Measurements from ENCODE around the gene CRISPLD2.

The CRISPLD2 gene

DNA sequence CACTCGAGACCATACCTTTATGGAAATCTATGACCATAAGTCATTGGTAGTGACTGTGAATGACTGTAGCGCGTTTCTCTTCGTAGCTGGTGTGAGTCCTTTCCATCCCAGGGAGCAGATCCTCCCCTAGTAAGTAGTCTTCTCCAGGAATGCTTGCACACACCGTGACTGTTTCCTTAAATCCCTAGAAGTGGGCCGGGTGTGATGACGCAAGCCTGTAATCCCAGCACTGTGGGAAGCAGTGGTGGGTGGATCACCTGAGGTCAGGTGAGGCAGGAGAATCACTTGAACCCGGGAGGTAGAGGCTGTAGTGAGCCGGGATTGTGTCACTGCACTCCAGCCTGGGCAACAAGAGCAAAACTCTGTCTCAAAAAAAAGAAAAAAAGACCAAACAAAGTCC is 70.6 kb downstream of the CRISPLD2 start:
- Mint-ChIP-seq H3K4me3 (no peak overlapping the region), H3K9me3 (no peaks in the 10 kb centered on the region), H3K36me3 (ENCODE audit: low read depth) (peaks cover 6% of the 10 kb centered on the region), H3K27me3 (peaks cover 2% of the 10 kb centered on the region), H3K4me1 (ENCODE audit: low read depth) (peaks cover 35% of the 10 kb centered on the region), H3K27ac (no peak overlapping the region)
- intact Hi-C loops (cut with micrococcal nuclease): no loop called here

DNA sequence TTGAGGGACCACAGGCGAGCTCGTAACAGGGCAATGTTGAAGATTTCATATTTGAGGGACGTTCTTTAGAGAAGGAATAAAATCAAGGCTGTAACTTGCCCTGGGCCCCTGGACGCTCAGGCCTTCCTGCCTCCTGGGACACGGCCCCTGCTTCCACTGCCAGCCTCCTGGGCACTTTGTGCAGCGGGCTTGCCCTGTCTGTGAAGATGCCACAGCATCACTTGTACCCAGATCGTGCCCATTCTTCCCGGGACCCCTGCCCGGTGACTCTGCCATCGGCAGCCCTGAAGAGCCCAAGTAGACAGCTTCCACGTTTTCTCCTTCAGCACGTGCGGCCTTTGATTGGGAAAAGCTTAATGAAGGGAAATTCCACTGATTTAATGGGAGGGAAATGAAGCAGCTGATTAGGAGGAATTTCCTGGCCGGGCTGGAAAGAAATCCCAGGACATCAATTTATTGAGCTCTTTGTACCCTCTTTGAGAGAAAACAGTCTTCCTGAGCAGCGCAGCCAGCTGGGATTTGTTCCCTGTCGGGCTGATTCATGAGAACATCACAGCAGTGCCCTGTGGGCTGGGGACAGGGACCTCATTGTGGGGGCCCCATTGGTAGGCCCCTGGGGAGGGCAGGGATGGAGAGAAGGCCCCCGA is 71.5 kb downstream of the CRISPLD2 start:
- Mint-ChIP-seq H3K36me3 (ENCODE audit: low read depth) (peaks cover 6% of the 10 kb centered on the region), H3K9me3 (no peaks in the 10 kb centered on the region), H3K27me3 (peaks cover 1% of the 10 kb centered on the region), H3K4me1 (ENCODE audit: low read depth) (peaks cover 37% of the 10 kb centered on the region), H3K4me3 (no peak overlapping the region), H3K27ac (no peak overlapping the region)
- intact Hi-C loops (cut with micrococcal nuclease): no loop called here

DNA sequence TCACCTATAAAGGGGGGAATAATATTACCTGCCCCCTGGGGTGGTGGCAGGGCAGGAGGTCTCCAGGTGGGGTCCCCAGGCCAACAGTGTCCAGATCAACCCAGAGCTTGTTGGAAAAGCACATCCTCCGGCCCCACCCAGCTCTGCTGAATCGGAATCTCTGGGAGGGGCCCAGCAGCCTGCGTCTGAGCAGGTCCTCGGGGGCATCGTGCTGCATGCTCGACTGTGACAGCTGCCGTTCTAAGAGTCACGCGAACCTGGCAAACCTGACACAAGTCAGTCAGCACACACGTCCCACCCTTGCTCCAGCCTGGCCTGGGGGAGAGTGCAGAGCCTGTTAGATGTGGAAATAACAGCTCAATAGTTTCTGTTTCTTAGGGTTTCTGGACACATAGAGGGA is 72.3 kb downstream of the CRISPLD2 start:
- Mint-ChIP-seq H3K27ac (no peak overlapping the region), H3K9me3 (no peaks in the 10 kb centered on the region), H3K4me3 (no peak overlapping the region), H3K27me3 (no peaks in the 10 kb centered on the region), H3K4me1 (ENCODE audit: low read depth) (peaks cover 39% of the 10 kb centered on the region), H3K36me3 (ENCODE audit: low read depth) (peaks cover 6% of the 10 kb centered on the region)
- intact Hi-C loops (cut with micrococcal nuclease): no loop called here

DNA sequence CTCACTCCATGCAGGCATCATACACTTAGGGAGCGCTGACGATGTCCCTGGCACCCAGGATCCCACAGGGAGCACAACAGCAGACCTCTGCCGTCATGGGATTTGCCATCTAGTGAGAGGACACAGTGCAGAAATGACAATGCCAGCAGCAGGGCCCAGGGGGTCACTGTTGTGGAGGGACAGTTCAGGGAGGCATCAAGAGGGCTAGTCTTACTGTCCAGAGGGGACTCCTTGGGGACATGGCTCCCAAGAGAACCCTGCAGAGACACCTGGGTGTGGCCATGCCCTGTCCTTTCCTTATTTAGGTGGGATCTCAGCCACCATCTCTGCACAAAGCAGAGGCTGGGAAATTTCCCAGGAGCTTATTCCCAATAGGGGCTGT is 73.7 kb downstream of the CRISPLD2 start:
- Mint-ChIP-seq H3K9me3 (peaks cover 4% of the 10 kb centered on the region), H3K27me3 (no peaks in the 10 kb centered on the region), H3K27ac (peak overlapping the region; percentile 50), H3K4me1 (ENCODE audit: low read depth) (peaks cover 52% of the 10 kb centered on the region), H3K4me3 (no peak overlapping the region), H3K36me3 (ENCODE audit: low read depth) (peaks cover 5% of the 10 kb centered on the region)
- intact Hi-C loops (cut with micrococcal nuclease): no loop called here

DNA sequence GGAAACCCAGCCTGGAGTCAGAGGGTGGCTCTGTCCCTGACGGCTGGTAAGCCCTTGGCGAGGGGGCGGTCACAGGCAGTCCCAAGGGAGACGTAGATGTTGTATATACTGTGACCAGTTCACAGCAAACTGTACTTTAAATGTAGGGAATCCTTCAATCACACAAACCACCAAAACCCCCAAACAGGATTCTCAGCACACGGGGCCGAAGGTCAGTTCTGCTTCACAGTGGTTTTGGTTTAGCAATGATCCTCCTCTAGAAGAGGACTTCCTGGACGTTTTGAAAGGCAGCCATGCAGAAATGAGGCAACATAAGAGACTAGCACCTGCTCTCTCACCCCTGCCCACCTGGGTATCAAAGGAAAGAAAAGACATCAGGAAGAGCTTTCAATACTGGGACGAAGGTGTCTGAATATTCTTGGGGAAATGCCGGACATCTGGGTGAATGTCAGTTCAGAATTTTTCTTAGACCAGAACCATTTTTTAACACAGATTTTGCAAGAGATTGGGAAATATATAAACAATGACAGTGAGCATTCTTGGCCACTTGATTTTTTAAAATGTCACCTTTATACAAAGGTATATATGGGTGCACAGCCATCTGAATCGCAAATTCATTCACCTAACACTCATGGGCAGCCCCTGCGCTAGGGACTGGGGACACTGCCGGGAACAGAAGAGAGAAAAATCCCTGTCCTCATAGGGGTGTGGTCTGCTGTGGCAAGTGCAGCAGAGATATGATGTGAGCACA is 74.2 kb downstream of the CRISPLD2 start:
- intact Hi-C loops (cut with micrococcal nuclease): no loop called here
- no peak overlapping the region for H3K4me3 Mint-ChIP-seq
- no peaks in the 10 kb centered on the region for H3K36me3 Mint-ChIP-seq (ENCODE audit: low read depth)
- H3K27ac Mint-ChIP-seq: peak overlapping the region; percentile 50
- H3K4me1 Mint-ChIP-seq (ENCODE audit: low read depth): peaks cover 57% of the 10 kb centered on the region
- peaks cover 8% of the 10 kb centered on the region for H3K9me3 Mint-ChIP-seq
- H3K27me3 Mint-ChIP-seq: no peaks in the 10 kb centered on the region

DNA sequence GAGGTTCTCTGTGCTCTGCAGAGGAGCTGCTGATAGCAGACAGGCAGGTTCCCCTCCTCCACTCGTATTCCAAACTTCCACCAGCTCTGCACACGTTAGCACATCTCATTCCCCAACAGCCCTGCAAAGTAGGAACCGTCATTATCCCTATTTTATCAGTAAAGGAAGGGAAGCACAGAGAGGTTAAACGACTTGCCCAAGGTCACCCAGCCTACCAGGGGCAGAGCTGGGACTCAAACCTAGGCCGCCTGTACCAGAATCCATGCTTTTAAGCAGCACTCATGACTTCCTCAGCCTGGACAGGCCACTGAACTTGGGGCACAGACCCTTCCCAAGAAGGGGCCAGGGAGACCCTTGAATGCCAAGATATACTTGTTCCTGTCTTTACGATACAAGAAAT is 75.2 kb downstream of the CRISPLD2 start:
- H3K9me3 Mint-ChIP-seq: peaks cover 8% of the 10 kb centered on the region
- intact Hi-C loops (cut with micrococcal nuclease): no loop called here
- H3K36me3 Mint-ChIP-seq (ENCODE audit: low read depth): no peaks in the 10 kb centered on the region
- H3K4me1 Mint-ChIP-seq (ENCODE audit: low read depth): peaks cover 57% of the 10 kb centered on the region
- H3K27ac Mint-ChIP-seq: no peak overlapping the region
- no peaks in the 10 kb centered on the region for H3K27me3 Mint-ChIP-seq
- H3K4me3 Mint-ChIP-seq: no peak overlapping the region

DNA sequence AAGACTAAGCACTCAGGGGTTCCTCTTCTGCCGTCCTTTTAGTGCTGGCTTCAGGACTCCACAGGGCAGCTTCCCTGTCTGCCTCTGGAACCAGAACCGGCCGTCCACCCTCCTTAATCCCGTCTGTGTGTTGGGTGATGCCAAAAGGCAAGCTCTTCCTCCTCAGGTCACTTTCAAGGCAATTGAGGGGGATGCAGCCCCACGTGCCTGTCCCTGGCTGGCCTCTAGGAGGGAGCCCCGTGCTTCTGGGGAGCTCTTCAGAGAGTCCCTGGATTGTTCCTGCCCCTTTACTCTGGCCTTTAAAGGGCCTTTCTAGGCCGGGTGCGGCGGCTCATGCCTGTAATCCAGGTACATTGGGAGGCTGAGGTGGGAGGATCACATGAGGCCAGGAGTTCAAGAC is 77.1 kb downstream of the CRISPLD2 start:
- intact Hi-C loops (cut with micrococcal nuclease): no loop called here
- Mint-ChIP-seq H3K4me1 (ENCODE audit: low read depth) (peaks cover 57% of the 10 kb centered on the region), H3K36me3 (ENCODE audit: low read depth) (no peaks in the 10 kb centered on the region), H3K27me3 (no peaks in the 10 kb centered on the region), H3K9me3 (peaks cover 8% of the 10 kb centered on the region), H3K4me3 (no peak overlapping the region), H3K27ac (peak overlapping the region; percentile 82)

DNA sequence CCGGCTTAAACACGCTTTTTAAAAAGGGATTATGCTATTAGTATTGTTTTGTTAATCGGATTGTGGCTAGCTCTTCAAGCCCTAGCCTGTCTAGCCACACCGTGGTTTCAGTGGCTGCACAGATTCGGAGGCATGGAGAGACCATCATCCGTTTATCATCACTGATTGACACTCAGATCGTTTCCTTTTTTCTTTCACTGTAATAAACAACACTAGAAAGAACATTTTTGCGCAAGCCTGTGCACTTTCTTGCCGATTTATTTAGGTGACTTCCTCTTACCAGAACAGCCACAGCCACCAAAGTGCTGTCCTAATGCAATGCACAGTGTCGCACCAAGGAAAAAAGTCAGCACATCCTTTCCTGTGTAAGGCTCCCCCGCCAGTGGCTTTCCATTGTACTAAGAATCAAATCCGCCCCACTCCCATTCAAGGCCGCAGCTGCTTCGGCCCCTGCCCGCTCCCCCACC is 78.2 kb downstream of the CRISPLD2 start:
- Mint-ChIP-seq H3K4me1 (ENCODE audit: low read depth) (peaks cover 55% of the 10 kb centered on the region), H3K27ac (peak overlapping the region; percentile 82), H3K4me3 (peak overlapping the region; percentile 60), H3K27me3 (no peaks in the 10 kb centered on the region), H3K36me3 (ENCODE audit: low read depth) (no peaks in the 10 kb centered on the region), H3K9me3 (peaks cover 8% of the 10 kb centered on the region)
- intact Hi-C loops (cut with micrococcal nuclease): no loop called here

DNA sequence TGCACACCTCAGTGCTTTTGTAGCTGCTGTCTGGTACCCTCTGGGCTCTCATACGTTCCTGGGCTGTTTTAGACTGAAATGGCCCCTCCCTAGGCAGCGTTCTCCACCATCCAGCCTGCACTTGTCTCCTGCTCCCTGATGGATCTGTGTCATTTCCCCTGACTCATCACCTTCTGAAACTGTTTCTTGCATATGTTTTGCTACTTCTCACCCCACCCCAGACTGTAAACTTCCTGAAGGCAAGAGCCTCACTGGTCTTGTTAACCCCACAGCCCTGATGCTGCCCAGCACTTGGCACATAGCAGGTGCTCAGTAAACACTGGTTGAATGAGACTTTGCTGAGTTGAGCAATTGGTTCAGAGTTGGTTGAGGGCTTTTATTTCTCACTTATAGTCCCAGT is 78.7 kb downstream of the CRISPLD2 start:
- Mint-ChIP-seq H3K27me3 (no peaks in the 10 kb centered on the region), H3K36me3 (ENCODE audit: low read depth) (no peaks in the 10 kb centered on the region), H3K9me3 (peaks cover 8% of the 10 kb centered on the region), H3K4me3 (peak overlapping the region; percentile 60), H3K4me1 (ENCODE audit: low read depth) (peaks cover 50% of the 10 kb centered on the region), H3K27ac (peak overlapping the region; percentile 82)
- intact Hi-C loops (cut with micrococcal nuclease): no loop called here

DNA sequence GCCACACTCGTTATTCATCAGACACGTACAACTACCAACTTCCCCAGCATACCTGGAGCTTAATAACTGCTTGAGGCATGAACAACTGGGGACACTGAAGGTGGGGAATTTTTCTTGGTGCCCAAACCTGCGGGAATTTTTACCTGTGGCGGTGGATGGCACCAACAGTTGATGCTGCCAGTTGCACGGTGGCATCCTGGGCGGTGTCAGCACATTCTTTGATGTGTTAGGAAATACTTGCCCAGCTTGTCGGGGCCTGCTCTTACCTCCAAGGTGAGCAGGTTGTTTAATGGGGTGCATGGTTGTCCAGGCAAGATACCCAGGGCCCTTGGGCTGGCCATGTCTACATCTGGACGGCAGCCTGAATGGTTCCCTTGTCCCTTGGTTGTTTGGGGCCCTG is 79.6 kb downstream of the CRISPLD2 start:
- Mint-ChIP-seq H3K4me1 (ENCODE audit: low read depth) (peaks cover 41% of the 10 kb centered on the region), H3K36me3 (ENCODE audit: low read depth) (no peaks in the 10 kb centered on the region), H3K4me3 (no peak overlapping the region), H3K27ac (no peak overlapping the region), H3K27me3 (no peaks in the 10 kb centered on the region), H3K9me3 (peaks cover 8% of the 10 kb centered on the region)
- intact Hi-C loops (cut with micrococcal nuclease): no loop called here

DNA sequence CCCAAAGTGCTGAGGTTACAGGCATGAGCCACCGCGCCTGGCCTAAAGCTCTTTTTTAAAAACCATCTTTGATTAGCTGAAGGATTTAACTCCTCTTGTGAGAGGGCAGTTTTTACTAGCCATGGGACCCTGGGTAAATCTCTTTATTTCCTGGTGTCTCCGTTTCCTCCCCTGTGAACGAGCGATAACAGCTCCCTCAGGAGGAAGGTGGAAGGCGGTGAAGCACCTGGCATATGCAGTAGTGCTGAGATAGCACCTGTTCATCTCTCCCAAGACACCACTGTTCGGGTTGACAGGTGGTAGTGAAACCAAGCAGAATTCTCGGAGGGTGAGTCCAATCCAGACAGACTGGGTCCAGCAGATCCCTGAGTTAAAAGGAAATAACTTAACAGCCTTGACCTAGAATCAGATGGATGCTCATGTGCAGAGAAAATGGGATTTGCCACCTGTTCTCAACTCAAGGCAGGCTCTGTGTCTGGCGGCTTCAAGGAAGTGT is 86.2 kb downstream of the CRISPLD2 start:
- Mint-ChIP-seq H3K27me3 (peaks cover 4% of the 10 kb centered on the region), H3K27ac (no peak overlapping the region), H3K36me3 (ENCODE audit: low read depth) (no peaks in the 10 kb centered on the region), H3K4me3 (no peak overlapping the region), H3K9me3 (no peaks in the 10 kb centered on the region), H3K4me1 (ENCODE audit: low read depth) (peaks cover 37% of the 10 kb centered on the region)
- intact Hi-C loops (cut with micrococcal nuclease): no loop called here

DNA sequence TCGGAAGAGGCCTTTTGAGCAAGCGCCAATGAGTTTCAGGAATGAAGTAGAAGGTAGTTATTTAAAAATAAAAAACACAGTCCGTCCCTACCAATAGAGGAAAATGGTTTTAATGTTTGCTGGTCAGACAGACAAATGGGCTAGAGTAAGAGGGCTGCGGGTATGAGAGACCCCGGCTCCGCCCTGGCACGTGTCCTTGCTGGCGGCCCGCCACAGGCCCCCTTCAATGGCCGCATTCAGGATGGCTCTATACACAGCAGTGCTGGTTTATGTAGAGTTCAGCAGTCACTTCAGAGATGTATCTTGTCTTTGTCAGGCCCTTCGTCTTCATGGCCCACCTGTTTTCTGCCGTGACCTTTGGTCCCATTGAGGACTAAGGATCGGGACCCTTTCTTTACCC is 87.3 kb downstream of the CRISPLD2 start:
- intact Hi-C loops (cut with micrococcal nuclease): no loop called here
- Mint-ChIP-seq H3K27ac (peak overlapping the region; percentile 23), H3K27me3 (peaks cover 4% of the 10 kb centered on the region), H3K9me3 (no peaks in the 10 kb centered on the region), H3K36me3 (ENCODE audit: low read depth) (no peaks in the 10 kb centered on the region), H3K4me3 (no peak overlapping the region), H3K4me1 (ENCODE audit: low read depth) (peaks cover 47% of the 10 kb centered on the region)

DNA sequence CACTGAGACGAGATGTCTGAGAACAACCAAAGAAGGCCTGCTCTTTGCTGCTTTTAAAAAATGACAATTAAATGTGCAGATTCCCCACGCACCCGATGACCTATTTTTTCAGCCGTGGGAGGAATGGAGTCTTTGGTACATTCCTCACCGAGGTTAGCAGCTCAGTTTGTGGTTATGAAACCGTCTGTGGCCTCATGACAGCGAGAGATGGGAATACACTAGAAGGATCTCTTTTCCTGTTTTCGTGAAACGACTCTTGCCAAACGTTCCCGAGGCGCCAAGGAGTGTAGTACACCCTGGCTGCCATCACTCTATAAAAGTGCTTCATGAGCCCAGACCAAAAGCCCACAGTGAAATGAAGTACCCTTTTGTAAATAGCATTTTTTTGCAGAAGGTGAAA is 87.8 kb downstream of the CRISPLD2 start:
- Mint-ChIP-seq H3K27ac (peak overlapping the region; percentile 23), H3K9me3 (no peaks in the 10 kb centered on the region), H3K27me3 (peaks cover 4% of the 10 kb centered on the region), H3K36me3 (ENCODE audit: low read depth) (no peaks in the 10 kb centered on the region), H3K4me1 (ENCODE audit: low read depth) (peaks cover 53% of the 10 kb centered on the region), H3K4me3 (no peak overlapping the region)
- intact Hi-C loops (cut with micrococcal nuclease): no loop called here

DNA sequence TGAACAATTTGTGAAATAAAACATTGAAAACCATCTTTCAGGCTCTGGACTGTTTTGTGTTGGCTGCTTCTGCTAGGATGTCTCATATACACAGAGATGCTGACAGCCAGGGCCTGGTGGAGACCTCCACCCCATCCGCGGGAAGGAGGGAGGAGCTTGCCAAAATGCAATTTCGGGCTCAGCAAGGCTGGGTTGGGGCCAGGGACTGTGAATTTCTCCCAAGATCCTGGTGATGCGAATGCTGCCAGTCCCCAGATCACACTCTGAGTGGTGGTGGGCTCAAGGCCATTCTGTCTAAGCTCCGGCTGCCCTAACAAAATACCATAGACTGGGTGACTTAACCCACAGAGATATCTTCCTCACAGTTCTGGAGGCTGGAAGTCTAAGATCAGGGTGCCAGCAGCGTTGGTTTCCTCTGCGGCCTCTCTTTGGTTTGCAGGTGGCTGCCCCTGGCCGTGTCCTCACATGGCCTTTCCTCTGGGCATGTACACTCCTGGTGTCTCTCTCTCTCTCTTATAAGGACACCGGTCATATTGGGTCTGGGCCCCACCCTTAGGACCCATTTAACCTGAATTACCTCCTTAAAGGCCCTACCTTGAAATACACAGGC is 89.8 kb downstream of the CRISPLD2 start:
- Mint-ChIP-seq H3K27ac (peak overlapping the region; percentile 50), H3K27me3 (peaks cover 4% of the 10 kb centered on the region)
- intact Hi-C loops (cut with micrococcal nuclease): no loop called here

More for the DNA sequence above, 89.8 kb downstream of the CRISPLD2 start:
- H3K4me1 Mint-ChIP-seq (ENCODE audit: low read depth): peaks cover 69% of the 10 kb centered on the region
- no peaks in the 10 kb centered on the region for H3K36me3 Mint-ChIP-seq (ENCODE audit: low read depth)
- H3K9me3 Mint-ChIP-seq: no peaks in the 10 kb centered on the region
- no peak overlapping the region for H3K4me3 Mint-ChIP-seq

Measured in dendritic cell treated with granulocyte-macrophage colony-stimulating factor and Interleukin-4, amounts not matched to agents 40 ng/mL and 50 ng/mL, for 4 days (primary cell).